ENCODE results near the gene SLC25A6. TPM values are rescaled to one million over a fixed set of nuclear protein-coding genes. Genes with fewer than 3 reads are reported as not detected.

SLC25A6 gene
- total RNA-seq, 2 experiments from 2014 or later, result 358 to 372 TPM

GRCh38 chrX:1400049-1400448 is 8.1 kb upstream of the SLC25A6 start:
- Mint-ChIP-seq H3K9me3 (no peaks in the 10 kb centered on the region), H3K27ac (no peak overlapping the region), H3K4me3 (no peak overlapping the region), H3K36me3 (peaks cover 13% of the 10 kb centered on the region), H3K4me1 (peaks cover 7% of the 10 kb centered on the region), H3K27me3 (no peaks in the 10 kb centered on the region)
- DNase-seq, result no peak

- Mint-ChIP-seq H3K27me3 (no peaks in the 10 kb centered on the region), H3K4me3 (peak overlapping the region; percentile 18), H3K4me1 (peaks cover 12% of the 10 kb centered on the region), H3K27ac (no peak overlapping the region), H3K36me3 (peaks cover 21% of the 10 kb centered on the region), H3K9me3 (no peaks in the 10 kb centered on the region)
- DNase-seq, result no peak
Measured at GRCh38 chrX:1398431-1399340, 6.8 kb upstream of the SLC25A6 start.

- no peak for DNase-seq
- Mint-ChIP-seq H3K36me3 (peaks cover 27% of the 10 kb centered on the region), H3K4me3 (no peak overlapping the region), H3K4me1 (peaks cover 13% of the 10 kb centered on the region), H3K9me3 (no peaks in the 10 kb centered on the region), H3K27me3 (no peaks in the 10 kb centered on the region), H3K27ac (no peak overlapping the region)
Measured at GRCh38 chrX:1397441-1398270, 5.7 kb upstream of the SLC25A6 start.

GRCh38 chrX:1397001-1397400 is 5.1 kb upstream of the SLC25A6 start:
- H3K36me3 Mint-ChIP-seq, result peaks cover 27% of the 10 kb centered on the region
- no peak overlapping the region for H3K4me3 Mint-ChIP-seq
- no peaks in the 10 kb centered on the region for H3K9me3 Mint-ChIP-seq
- H3K4me1 Mint-ChIP-seq, result peaks cover 13% of the 10 kb centered on the region
- DNase-seq, result no peak
- H3K27ac Mint-ChIP-seq, result no peak overlapping the region
- H3K27me3 Mint-ChIP-seq, result no peaks in the 10 kb centered on the region

GRCh38 chrX:1395646-1396216 is 3.8 kb upstream of the SLC25A6 start:
- H3K36me3 Mint-ChIP-seq, result peaks cover 34% of the 10 kb centered on the region
- peak overlapping the region; percentile 17 for H3K27ac Mint-ChIP-seq
- no peaks in the 10 kb centered on the region for H3K9me3 Mint-ChIP-seq
- H3K4me3 Mint-ChIP-seq, result peak overlapping the region; percentile 3
- H3K4me1 Mint-ChIP-seq, result peaks cover 18% of the 10 kb centered on the region
- no peaks in the 10 kb centered on the region for H3K27me3 Mint-ChIP-seq
- DNase-seq, result no peak

- Mint-ChIP-seq H3K27ac (peak overlapping the region; percentile 66), H3K4me3 (peak overlapping the region; percentile 98), H3K9me3 (no peaks in the 10 kb centered on the region), H3K36me3 (peaks cover 41% of the 10 kb centered on the region), H3K27me3 (no peaks in the 10 kb centered on the region), H3K4me1 (peaks cover 20% of the 10 kb centered on the region)
- DNase-seq, result no peak
Measured at GRCh38 chrX:1394731-1395501, 3.0 kb upstream of the SLC25A6 start.

GRCh38 chrX:1393871-1394615 is 2.1 kb upstream of the SLC25A6 start:
- Mint-ChIP-seq H3K27ac (peak overlapping the region; percentile 95), H3K27me3 (no peaks in the 10 kb centered on the region), H3K9me3 (no peaks in the 10 kb centered on the region), H3K4me1 (peaks cover 24% of the 10 kb centered on the region), H3K36me3 (peaks cover 49% of the 10 kb centered on the region), H3K4me3 (peak overlapping the region; percentile 98)
- no peak for DNase-seq

- H3K9me3 Mint-ChIP-seq, result no peaks in the 10 kb centered on the region
- peak; percentile 64 for DNase-seq
- no peaks in the 10 kb centered on the region for H3K27me3 Mint-ChIP-seq
- peaks cover 36% of the 10 kb centered on the region for H3K4me1 Mint-ChIP-seq
- peaks cover 64% of the 10 kb centered on the region for H3K36me3 Mint-ChIP-seq
- peak overlapping the region; percentile 97 for H3K27ac Mint-ChIP-seq
- H3K4me3 Mint-ChIP-seq, result peak overlapping the region; percentile 98
Measured at GRCh38 chrX:1392376-1393068, 609 bp upstream of the SLC25A6 start.

GRCh38 chrX:1391370-1391706 is 575 bp downstream of the SLC25A6 start:
- H3K27me3 Mint-ChIP-seq, result no peaks in the 10 kb centered on the region
- peak overlapping the region; percentile 98 for H3K4me3 Mint-ChIP-seq
- H3K36me3 Mint-ChIP-seq, result peaks cover 73% of the 10 kb centered on the region
- H3K4me1 Mint-ChIP-seq, result peaks cover 36% of the 10 kb centered on the region
- no peaks in the 10 kb centered on the region for H3K9me3 Mint-ChIP-seq
- peak overlapping the region; percentile 97 for H3K27ac Mint-ChIP-seq
- DNase-seq, result no peak

- peak overlapping the region; percentile 98 for H3K4me3 Mint-ChIP-seq
- H3K27ac Mint-ChIP-seq, result peak overlapping the region; percentile 97
- H3K9me3 Mint-ChIP-seq, result no peaks in the 10 kb centered on the region
- H3K27me3 Mint-ChIP-seq, result no peaks in the 10 kb centered on the region
- H3K4me1 Mint-ChIP-seq, result peaks cover 36% of the 10 kb centered on the region
- DNase-seq, result no peak
- peaks cover 70% of the 10 kb centered on the region for H3K36me3 Mint-ChIP-seq
Measured at GRCh38 chrX:1390621-1391369, 1.1 kb downstream of the SLC25A6 start.

- H3K4me1 Mint-ChIP-seq, result peaks cover 30% of the 10 kb centered on the region
- H3K27me3 Mint-ChIP-seq, result no peaks in the 10 kb centered on the region
- no peak for DNase-seq
- no peaks in the 10 kb centered on the region for H3K9me3 Mint-ChIP-seq
- H3K36me3 Mint-ChIP-seq, result peaks cover 70% of the 10 kb centered on the region
- H3K4me3 Mint-ChIP-seq, result peak overlapping the region; percentile 98
- H3K27ac Mint-ChIP-seq, result peak overlapping the region; percentile 66
Measured at GRCh38 chrX:1389993-1390285, 2.0 kb downstream of the SLC25A6 start.

- Mint-ChIP-seq H3K4me3 (peak overlapping the region; percentile 46), H3K36me3 (peaks cover 72% of the 10 kb centered on the region), H3K27me3 (no peaks in the 10 kb centered on the region), H3K9me3 (no peaks in the 10 kb centered on the region), H3K4me1 (peaks cover 25% of the 10 kb centered on the region), H3K27ac (peak overlapping the region; percentile 66)
- DNase-seq, result no peak
Measured at GRCh38 chrX:1389181-1389992, 2.5 kb downstream of the SLC25A6 start.
